H1 (cell line): Measurements from ENCODE around the gene TEX48. TPM values are rescaled to one million over a fixed set of nuclear protein-coding genes. Genes with fewer than 3 reads are reported as not detected.

ENCODE experiments used
- BRCA1 ChIP-seq: IDR thresholded peaks from 2 replicates; pipeline ENCODE4 v1.6.1; 2012; ENCODE audit warnings: low read depth, low read length, improper control_type of control experiment
- TCF12 ChIP-seq: IDR thresholded peaks from 2 replicates; pipeline ENCODE4 v1.6.1; 2011; ENCODE audit warnings: low read depth, mild to moderate bottlenecking, low read length
- polyA plus RNA-seq, 7 experiments: library from polyadenylated mRNA; depleted of rRNA in 3 of 7; stranded (reverse) in 5 of 7; unstranded in 2 of 7; fragments of >200 nt in 5 of 7; fragments of 200-250 nt in 2 of 7; gene quantifications; 1 replicate in 5 of 7; 2 replicates in 1 of 7; 4 replicates in 1 of 7; pipeline versions ENCODE4 v1.2.1 to v1.2.3, GENCODE V29; 2011 to 2013; ENCODE audit warnings: missing spikeins in 2 of 7, mixed read lengths in 2 of 7
- total RNA-seq: library from RNA; stranded (reverse); fragmentation: NEBNext Ultra II Directional; extraction: Animal tissue kit (Norgen Biotek cat#: 25700); gene quantifications from 2 replicates; pipeline ENCODE4 v1.2.1, GENCODE V29; 2021

TEX48 gene
- total and polyA plus RNA-seq, 2 of the 8 experiments (the other 6 are each of a cell fraction or from before 2014, with no cell fraction given), result not detected

GRCh38 chr9:114722081-114722621 is 40.2 kb upstream of the TEX48 start (continued):
- TF ChIP-seq BRCA1 (no peak), TCF12 (no peak)
- TF ChIP-seq, all 59 proteins: peak for 0
